ENCODE results near the gene CCDC83. TPM values are rescaled to one million over a fixed set of nuclear protein-coding genes. Genes with fewer than 3 reads are reported as not detected.

CCDC83 gene
- total RNA-seq, 1 experiment from 2014 or later = not detected

DNA sequence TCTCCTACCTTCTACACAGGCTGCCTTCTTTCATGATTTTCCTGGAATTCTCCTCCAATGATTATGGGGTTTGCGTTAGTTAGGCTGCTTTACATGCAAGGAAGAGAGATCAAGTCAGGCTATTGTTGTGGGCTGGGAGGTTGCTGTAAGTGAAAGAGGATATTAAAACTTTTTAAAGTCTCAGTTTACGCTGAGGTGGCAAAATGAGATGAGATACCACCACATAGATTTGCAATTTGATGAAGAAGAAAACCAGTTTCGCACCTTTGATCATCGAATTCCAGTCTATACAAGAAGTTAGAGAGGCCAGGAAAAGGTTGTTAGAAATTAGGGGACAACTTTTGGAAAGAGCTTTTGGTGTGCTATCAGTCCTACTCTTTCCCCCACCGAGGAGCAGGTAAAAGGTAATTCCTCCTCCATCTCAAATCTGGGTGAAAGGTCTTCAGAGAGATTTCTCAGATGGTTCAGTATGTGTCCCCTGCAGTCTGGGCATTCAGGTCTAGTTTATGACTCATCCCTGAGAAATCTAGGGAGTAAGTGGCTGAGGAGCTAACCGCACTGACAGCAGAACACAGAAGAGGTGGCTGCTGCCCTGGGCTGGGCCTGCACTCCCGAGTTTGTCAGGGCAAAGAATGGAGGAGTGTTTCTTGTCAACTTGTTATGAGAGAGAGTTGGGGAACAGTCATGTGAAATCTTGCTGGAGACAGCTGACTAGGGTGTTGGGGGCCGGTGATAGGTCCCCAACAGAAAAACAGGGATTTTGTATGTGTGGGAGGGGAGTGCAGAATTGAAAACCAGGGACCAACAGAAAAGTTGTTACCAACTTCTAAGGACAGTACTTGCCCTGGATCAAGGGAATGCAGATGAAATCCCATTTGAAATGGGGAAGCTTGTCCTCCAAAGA lies 34.7 kb downstream of the CCDC83 start:
- Histone ChIP-seq H3K79me2 (ENCODE audit: low read depth) (no peaks in the 10 kb centered on the region), H3K4me2 (peak overlapping the region; percentile 61), H4K20me1 (ENCODE audit: insufficient read depth) (no peaks in the 10 kb centered on the region), H2AFZ (peak overlapping the region; percentile 9; the same call in 1 of the 2 replicates), H3F3A (ENCODE audit: insufficient read depth, low read depth) (peaks cover 14% of the 10 kb centered on the region; the same call in 1 of the 2 replicates), H3K4me3 (no peak overlapping the region), H3K27ac (peak overlapping the region; percentile 58), H3K27me3 (ENCODE audit: insufficient read depth, low read depth) (no peaks in the 10 kb centered on the region), H3K9me2 (ENCODE audit: insufficient read depth) (no peaks in the 10 kb centered on the region), H3K9me3 (ENCODE audit: insufficient read depth, low read depth) (no peaks in the 10 kb centered on the region), H3K4me1 (replicated peaks; ENCODE audit: insufficient read depth) (peaks cover 42% of the 10 kb centered on the region), H3K36me3 (ENCODE audit: low read depth) (no peaks in the 10 kb centered on the region)
- CTCF ChIA-PET = no interaction called here
- DNase-seq = peak; percentile 65 to 96
- BruUV-seq (replicated peaks) = no TSS peak
- TF ChIP-seq, protein P1, sequence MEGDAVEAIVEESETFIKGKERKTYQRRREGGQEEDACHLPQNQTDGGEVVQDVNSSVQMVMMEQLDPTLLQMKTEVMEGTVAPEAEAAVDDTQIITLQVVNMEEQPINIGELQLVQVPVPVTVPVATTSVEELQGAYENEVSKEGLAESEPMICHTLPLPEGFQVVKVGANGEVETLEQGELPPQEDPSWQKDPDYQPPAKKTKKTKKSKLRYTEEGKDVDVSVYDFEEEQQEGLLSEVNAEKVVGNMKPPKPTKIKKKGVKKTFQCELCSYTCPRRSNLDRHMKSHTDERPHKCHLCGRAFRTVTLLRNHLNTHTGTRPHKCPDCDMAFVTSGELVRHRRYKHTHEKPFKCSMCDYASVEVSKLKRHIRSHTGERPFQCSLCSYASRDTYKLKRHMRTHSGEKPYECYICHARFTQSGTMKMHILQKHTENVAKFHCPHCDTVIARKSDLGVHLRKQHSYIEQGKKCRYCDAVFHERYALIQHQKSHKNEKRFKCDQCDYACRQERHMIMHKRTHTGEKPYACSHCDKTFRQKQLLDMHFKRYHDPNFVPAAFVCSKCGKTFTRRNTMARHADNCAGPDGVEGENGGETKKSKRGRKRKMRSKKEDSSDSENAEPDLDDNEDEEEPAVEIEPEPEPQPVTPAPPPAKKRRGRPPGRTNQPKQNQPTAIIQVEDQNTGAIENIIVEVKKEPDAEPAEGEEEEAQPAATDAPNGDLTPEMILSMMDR (conservative IDR thresholded peaks at IDR 0.05) = no peak
- no peak for TF ChIP-seq EZH2 (IDR thresholded peaks at IDR 0.05; ENCODE audit: low read depth)
- POLR2A ChIA-PET (ENCODE audit: unreplicated experiment) = interaction anchor here (0.7 to 0.8 kb wide), 3 partner anchors 256 to 1208 kb away, joined by 3 to 7 read pairs (median 4); no protein-coding TSS in a partner anchor
- intact Hi-C loops (cut with micrococcal nuclease; ENCODE audit: unreplicated experiment) = no loop called here

DNA sequence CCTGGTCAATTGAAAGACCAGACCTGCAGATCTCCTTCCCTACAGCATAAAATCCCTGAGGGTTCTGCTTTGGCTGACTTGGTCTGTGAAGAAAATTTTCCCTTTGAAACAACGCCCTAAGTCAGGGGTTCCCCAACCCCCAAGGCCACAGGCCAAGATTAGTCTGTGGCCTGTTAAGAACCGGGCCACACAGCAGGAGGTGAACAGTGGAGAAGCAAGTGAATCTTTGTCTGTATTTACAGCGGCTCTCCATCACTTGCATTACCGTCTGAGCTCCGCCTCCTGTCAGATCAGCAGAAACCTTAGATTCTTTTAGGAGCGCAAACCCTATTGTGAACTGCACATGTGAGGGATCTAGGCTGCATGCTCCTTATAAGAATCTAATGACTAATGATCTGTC lies 38.2 kb downstream of the CCDC83 start:
- ChIA-PET CTCF (no interaction called here), POLR2A (ENCODE audit: unreplicated experiment) (no interaction called here)
- H3K79me2 ChIP-seq (ENCODE audit: low read depth) = no peaks in the 10 kb centered on the region
- no peak for DNase-seq
- intact Hi-C loops (cut with micrococcal nuclease; ENCODE audit: unreplicated experiment) = no loop called here
- BruUV-seq (replicated peaks) = no TSS peak
- H2AFZ ChIP-seq = no peak overlapping the region
- H3K4me3 ChIP-seq = no peak overlapping the region
- no peaks in the 10 kb centered on the region for H4K20me1 ChIP-seq (ENCODE audit: insufficient read depth)
- H3K9me3 ChIP-seq (ENCODE audit: insufficient read depth, low read depth) = no peaks in the 10 kb centered on the region
- no peaks in the 10 kb centered on the region for H3K36me3 ChIP-seq (ENCODE audit: low read depth)
- H3K9me2 ChIP-seq (ENCODE audit: insufficient read depth) = 0 out of 2 replicates have a peak, but pooled peaks cover 1% of the 10 kb centered on the region
- peak overlapping the region; percentile 50; the same call in 1 of the 2 replicates for H3K27ac ChIP-seq
- H3K27me3 ChIP-seq (ENCODE audit: insufficient read depth, low read depth) = no peaks in the 10 kb centered on the region
- no peak overlapping the region for H3K4me2 ChIP-seq
- peaks cover 13% of the 10 kb centered on the region; the same call in 1 of the 2 replicates for H3F3A ChIP-seq (ENCODE audit: insufficient read depth, low read depth)
- peaks cover 43% of the 10 kb centered on the region for H3K4me1 ChIP-seq (replicated peaks; ENCODE audit: insufficient read depth)
- TF ChIP-seq, protein P1 (conservative IDR thresholded peaks at IDR 0.05) = no peak
- no peak for TF ChIP-seq EZH2 (IDR thresholded peaks at IDR 0.05; ENCODE audit: low read depth)

DNA sequence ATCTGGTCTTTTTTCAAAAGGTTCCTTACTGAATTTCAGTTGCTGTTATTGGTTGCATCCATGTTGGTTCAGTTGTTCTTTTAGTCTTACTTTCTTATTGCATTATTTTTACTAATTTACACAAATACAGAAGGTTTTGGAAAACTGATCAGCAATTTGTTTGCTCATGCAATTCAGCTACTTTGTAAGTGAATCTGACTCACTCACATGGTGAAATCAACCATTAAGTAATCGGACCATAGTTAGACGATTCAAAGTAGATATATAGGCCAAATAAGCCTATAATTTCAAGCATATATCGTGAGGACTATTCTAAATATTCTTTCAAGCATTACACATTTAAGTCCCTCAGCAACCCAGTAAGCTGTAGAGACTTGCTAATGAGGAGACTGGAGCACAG lies 41.7 kb downstream of the CCDC83 start:
- CTCF ChIA-PET = no interaction called here
- no TSS peak for BruUV-seq (replicated peaks)
- no peaks in the 10 kb centered on the region for H3K79me2 ChIP-seq (ENCODE audit: low read depth)
- intact Hi-C loops (cut with micrococcal nuclease; ENCODE audit: unreplicated experiment) = no loop called here
- POLR2A ChIA-PET (ENCODE audit: unreplicated experiment) = no interaction called here
- no peak overlapping the region for H3K4me3 ChIP-seq
- H3K9me3 ChIP-seq (ENCODE audit: insufficient read depth, low read depth) = no peaks in the 10 kb centered on the region
- no peak overlapping the region for H3K4me2 ChIP-seq
- H3K4me1 ChIP-seq (replicated peaks; ENCODE audit: insufficient read depth) = peaks cover 21% of the 10 kb centered on the region
- TF ChIP-seq EZH2 (IDR thresholded peaks at IDR 0.05; ENCODE audit: low read depth) = no peak
- H3K27me3 ChIP-seq (ENCODE audit: insufficient read depth, low read depth) = no peaks in the 10 kb centered on the region
- H3K9me2 ChIP-seq (ENCODE audit: insufficient read depth) = 0 out of 2 replicates have a peak, but pooled peaks cover 6% of the 10 kb centered on the region
- no peaks in the 10 kb centered on the region for H3F3A ChIP-seq (ENCODE audit: insufficient read depth, low read depth)
- no peaks in the 10 kb centered on the region for H3K36me3 ChIP-seq (ENCODE audit: low read depth)
- DNase-seq = no peak
- H3K27ac ChIP-seq = no peak overlapping the region
- H2AFZ ChIP-seq = peak overlapping the region; percentile 32; the same call in 1 of the 2 replicates
- no peaks in the 10 kb centered on the region for H4K20me1 ChIP-seq (ENCODE audit: insufficient read depth)

All from PC-9 (cell line).